MM.1S (cell line): ENCODE data around the gene PDE11A.

Experiments
- EZH2 ChIP-seq: fragments of 300-600 bp; sonication (generic); optimal IDR thresholded peaks from 2 replicates; pipeline ENCODE3; 2017; ENCODE audit warnings: low read depth, mild to moderate bottlenecking, antibody characterized with exemption, low read length, mixed read lengths
- EZH2phosphoT487 ChIP-seq: fragments of 300-600 bp; sonication (generic); IDR thresholded peaks from 2 replicates; pipeline ENCODE4 v1.6.1; 2018; ENCODE audit warnings: antibody characterized with exemption, low read length
- TF ChIP-seq, protein P1 (sequence below): fragments of 300-600 bp; sonication (generic); IDR thresholded peaks from 2 replicates; pipeline ENCODE4 v1.5.1; 2016; ENCODE audit warnings: antibody characterized with exemption, low read length, mixed read lengths

- TF ChIP-seq, protein P1, sequence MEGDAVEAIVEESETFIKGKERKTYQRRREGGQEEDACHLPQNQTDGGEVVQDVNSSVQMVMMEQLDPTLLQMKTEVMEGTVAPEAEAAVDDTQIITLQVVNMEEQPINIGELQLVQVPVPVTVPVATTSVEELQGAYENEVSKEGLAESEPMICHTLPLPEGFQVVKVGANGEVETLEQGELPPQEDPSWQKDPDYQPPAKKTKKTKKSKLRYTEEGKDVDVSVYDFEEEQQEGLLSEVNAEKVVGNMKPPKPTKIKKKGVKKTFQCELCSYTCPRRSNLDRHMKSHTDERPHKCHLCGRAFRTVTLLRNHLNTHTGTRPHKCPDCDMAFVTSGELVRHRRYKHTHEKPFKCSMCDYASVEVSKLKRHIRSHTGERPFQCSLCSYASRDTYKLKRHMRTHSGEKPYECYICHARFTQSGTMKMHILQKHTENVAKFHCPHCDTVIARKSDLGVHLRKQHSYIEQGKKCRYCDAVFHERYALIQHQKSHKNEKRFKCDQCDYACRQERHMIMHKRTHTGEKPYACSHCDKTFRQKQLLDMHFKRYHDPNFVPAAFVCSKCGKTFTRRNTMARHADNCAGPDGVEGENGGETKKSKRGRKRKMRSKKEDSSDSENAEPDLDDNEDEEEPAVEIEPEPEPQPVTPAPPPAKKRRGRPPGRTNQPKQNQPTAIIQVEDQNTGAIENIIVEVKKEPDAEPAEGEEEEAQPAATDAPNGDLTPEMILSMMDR: no peak
- no peak for TF ChIP-seq EZH2phosphoT487
- TF ChIP-seq EZH2: no peak
Observed at GRCh38 chr2:177914247-177914646, 158.3 kb downstream of the PDE11A start.
